H9 (cell line): ENCODE measurements around the gene ZNF627. TPM values are rescaled to one million over a fixed set of nuclear protein-coding genes. Genes with fewer than 3 reads are reported as not detected.
A peak's percentile ranks its signal among the peaks of the same experiment; 100 is the strongest.

Source experiments
- DNase-seq: peaks from one replicate; pipeline ENCODE4 v3.0.0-alpha.2; 2017
- H2AFZ ChIP-seq: one replicate; pipeline ENCODE4 v1.6.1; 2013; ENCODE audit warnings: mild to moderate bottlenecking, low read length, control low read depth, moderate library complexity
- H2AK5ac ChIP-seq: 2 replicates; pipeline ENCODE4 v1.6.1; 2013; ENCODE audit warnings: low read length, control low read depth, mixed read lengths; ENCODE audit not compliant: insufficient read length
- H2BK120ac ChIP-seq: one replicate; pipeline ENCODE4 v1.6.1; 2013; ENCODE audit warnings: low read depth, mild to moderate bottlenecking, low read length, control low read depth, inconsistent platforms; ENCODE audit not compliant: poor library complexity, severe bottlenecking
- H2BK12ac ChIP-seq: 2 replicates; pipeline ENCODE4 v1.6.1; 2013; ENCODE audit warnings: low read length, control low read depth, mixed read lengths, low read depth; ENCODE audit not compliant: insufficient read length
- H2BK15ac ChIP-seq: 2 replicates; pipeline ENCODE4 v1.6.1; 2013; ENCODE audit warnings: low read depth, low read length, control low read depth
- H2BK20ac ChIP-seq: one replicate; pipeline ENCODE4 v1.6.1; 2013; ENCODE audit warnings: low read depth, mild to moderate bottlenecking, low read length, control low read depth, inconsistent platforms; ENCODE audit not compliant: poor library complexity, severe bottlenecking
- H2BK5ac ChIP-seq: 2 replicates; pipeline ENCODE4 v1.6.1; 2013; ENCODE audit warnings: low read length, control low read depth, mixed read lengths; ENCODE audit not compliant: insufficient read length
- H3K14ac ChIP-seq: 2 replicates; pipeline ENCODE4 v1.6.1; 2013; ENCODE audit warnings: low read length, control low read depth; ENCODE audit not compliant: insufficient read depth
- H3K18ac ChIP-seq: 2 replicates; pipeline ENCODE4 v1.6.1; 2013; ENCODE audit warnings: low read depth, mild to moderate bottlenecking, mixed read lengths, low read length, control low read depth; ENCODE audit not compliant: insufficient read length
- H3K23ac ChIP-seq: 2 replicates; pipeline ENCODE4 v1.6.1; 2013; ENCODE audit warnings: low read length, control low read depth, mixed read lengths, low read depth; ENCODE audit not compliant: insufficient read length
- H3K23me2 ChIP-seq: 2 replicates; pipeline ENCODE4 v1.6.1; 2013; ENCODE audit warnings: low read depth, mild to moderate bottlenecking, mixed read lengths, low read length, control low read depth; ENCODE audit not compliant: insufficient read length, poor library complexity, severe bottlenecking
- H3K27ac ChIP-seq: 2 replicates; pipeline ENCODE4 v1.5.1; 2013; ENCODE audit warnings: low read length, control low read depth, mixed read lengths, low read depth; ENCODE audit not compliant: insufficient read length
- H3K27me3 ChIP-seq: 2 replicates; pipeline ENCODE4 v1.6.1; 2013; ENCODE audit warnings: low read length, control low read depth, inconsistent platforms; ENCODE audit not compliant: insufficient read depth
- H3K4ac ChIP-seq: 2 replicates; pipeline ENCODE4 v1.6.1; 2013; ENCODE audit warnings: low read depth, mild to moderate bottlenecking, control low read depth, inconsistent platforms, low read length, moderate library complexity
- H3K4me1 ChIP-seq: 2 replicates; pipeline ENCODE4 v1.6.1; 2013; ENCODE audit warnings: low read length, control low read depth, inconsistent platforms; ENCODE audit not compliant: insufficient read depth
- H3K4me2 ChIP-seq: 2 replicates; pipeline ENCODE4 v1.6.1; 2013; ENCODE audit warnings: low read length, control low read depth, mixed read lengths; ENCODE audit not compliant: insufficient read length, insufficient read depth
- H3K56ac ChIP-seq: 2 replicates; pipeline ENCODE4 v1.6.1; 2013; ENCODE audit warnings: low read depth, mild to moderate bottlenecking, mixed read lengths, low read length, control low read depth; ENCODE audit not compliant: insufficient read length
- H3K79me1 ChIP-seq: 2 replicates; pipeline ENCODE4 v1.6.1; 2013; ENCODE audit warnings: low read depth, mild to moderate bottlenecking, moderate library complexity, low read length, control low read depth, inconsistent platforms; ENCODE audit not compliant: insufficient read depth, poor library complexity, severe bottlenecking
- H3K79me2 ChIP-seq: 2 replicates; pipeline ENCODE4 v1.6.1; 2013; ENCODE audit warnings: low read length, control low read depth, inconsistent platforms; ENCODE audit not compliant: insufficient read depth
- H3K9ac ChIP-seq: 2 replicates; pipeline ENCODE4 v1.6.1; 2013; ENCODE audit warnings: low read length, control low read depth, mixed read lengths; ENCODE audit not compliant: insufficient read length; ENCODE audit errors: extremely low read depth
- H3K9me3 ChIP-seq: one replicate; pipeline ENCODE4 v1.6.1; 2013; ENCODE audit warnings: low read depth, low read length, inconsistent platforms; ENCODE audit not compliant: control insufficient read depth
- H3T11ph ChIP-seq: one replicate; pipeline ENCODE4 v1.6.1; 2013; ENCODE audit warnings: mild to moderate bottlenecking, low read length, control low read depth, inconsistent platforms
- H4K20me1 ChIP-seq: one replicate; pipeline ENCODE4 v1.6.1; 2013; ENCODE audit not compliant: control insufficient read depth, insufficient read length, insufficient read depth
- H4K5ac ChIP-seq: 2 replicates; pipeline ENCODE4 v1.6.1; 2013; ENCODE audit warnings: low read depth, mild to moderate bottlenecking, mixed read lengths, low read length, control low read depth; ENCODE audit not compliant: insufficient read length
- H4K8ac ChIP-seq: replicated peaks from 2 replicates; pipeline ENCODE4 v1.6.1; 2013; ENCODE audit warnings: low read length, control low read depth, mixed read lengths, low read depth; ENCODE audit not compliant: insufficient read length
- H4K91ac ChIP-seq: 2 replicates; pipeline ENCODE4 v1.6.1; 2013; ENCODE audit warnings: low read depth, mild to moderate bottlenecking, moderate library complexity, mixed read lengths, low read length, control low read depth; ENCODE audit not compliant: insufficient read length
- H3K27ac Mint-ChIP-seq, 3 experiments: 2 replicates in 2 of 3; 3 replicates in 1 of 3; pipeline ENCODE4 v1.8.0; 2020 to 2021; ENCODE audit warnings: mixed read lengths in 3 of 3, mild to moderate bottlenecking in 1 of 3, moderate library complexity in 1 of 3
- H3K27me3 Mint-ChIP-seq: 2 replicates; pipeline ENCODE4 v1.8.0; 2021; ENCODE audit warnings: low read depth, mild to moderate bottlenecking, moderate library complexity, mixed read lengths
- H3K36me3 Mint-ChIP-seq, 3 experiments: 2 replicates in 2 of 3; 3 replicates in 1 of 3; pipeline ENCODE4 v1.8.0; 2020 to 2021; ENCODE audit warnings: low read depth in 3 of 3, mixed read lengths in 3 of 3; ENCODE audit not compliant: insufficient read depth in 1 of 3
- H3K4me1 Mint-ChIP-seq, 2 experiments: 2 replicates each; pipeline ENCODE4 v1.8.0; 2020; ENCODE audit warnings: mixed read lengths in 2 of 2
- H3K4me3 Mint-ChIP-seq, 2 experiments: 2 replicates in 1 of 2; 3 replicates in 1 of 2; pipeline ENCODE4 v1.8.0; 2020 to 2021; ENCODE audit warnings: mild to moderate bottlenecking in 2 of 2, mixed read lengths in 2 of 2, moderate library complexity in 1 of 2
- H3K9me3 Mint-ChIP-seq, 2 experiments: 2 replicates in 1 of 2; 3 replicates in 1 of 2; pipeline ENCODE4 v1.8.0; 2020; ENCODE audit warnings: mild to moderate bottlenecking in 2 of 2, mixed read lengths in 2 of 2, moderate library complexity in 1 of 2
- CTCF ChIP-seq: fragments of 200-600 bp; sonication (generic); conservative IDR thresholded peaks from 3 replicates; pipeline ENCODE4 v1.8.0; 2021; ENCODE audit warnings: antibody characterized with exemption, mild to moderate bottlenecking
- WGBS: extraction: QIAGEN DNeasy Blood & Tissue Kit; methylation state at CpG from one replicate; pipeline ENCODE4 v1.1.7; 2013; ENCODE audit warnings: missing lambda C conversion rate, low lambda C conversion rate, mixed read lengths; ENCODE audit not compliant: insufficient read length; ENCODE audit errors: extremely low coverage; 5-methylcytosine and 5-hydroxymethylcytosine counted together
- total RNA-seq: library from RNA; stranded (reverse); gene quantifications from 2 replicates; pipeline ENCODE4 v1.2.1, GENCODE V29; 2021

Gene ZNF627
- total RNA-seq, 1 experiment from 2014 or later: 12.8 TPM

- Histone ChIP-seq H3K4me2 (no peak overlapping the region), H3K4ac (no peak overlapping the region), H3K27ac (no peak overlapping the region), H3K14ac (no peak overlapping the region), H3K4me1 (no peaks in the 10 kb centered on the region), H4K91ac (no peak overlapping the region), H3K18ac (no peak overlapping the region), H2BK15ac (no peak overlapping the region), H3K79me1 (no peaks in the 10 kb centered on the region), H3K23me2 (no peaks in the 10 kb centered on the region), H2AK5ac (no peak overlapping the region), H2BK20ac (no peak overlapping the region), H4K20me1 (no peaks in the 10 kb centered on the region), H3K9ac (no peak overlapping the region), H3K56ac (no peak overlapping the region), H4K8ac (no peak overlapping the region), H2AFZ (no peak overlapping the region), H3K9me3 (no peaks in the 10 kb centered on the region), H3K23ac (no peak overlapping the region), H2BK5ac (no peak overlapping the region), H3K27me3 (no peaks in the 10 kb centered on the region), H2BK12ac (no peak overlapping the region), H3T11ph (no peak overlapping the region), H2BK120ac (no peak overlapping the region), H4K5ac (no peak overlapping the region), H3K79me2 (0 out of 2 replicates have a peak, but pooled peaks cover under 1% of the 10 kb centered on the region)
- Mint-ChIP-seq H3K27me3 (no peaks in the 10 kb centered on the region), H3K36me3 (peaks cover 9 to 31% (median 18%) of the 10 kb centered on the region in 3 experiments; a peak in 6 of 7 replicates), H3K4me1 (peaks cover 2 to 3% of the 10 kb centered on the region in 2 experiments; a peak in 3 of 4 replicates), H3K9me3 (no peaks in the 10 kb centered on the region), H3K4me3 (no peak overlapping the region), H3K27ac (peak overlapping the region in 2 of 3 experiments; percentile 16 to 90; a peak in 4 of 7 replicates)
- DNase-seq: no peak
- TF ChIP-seq CTCF: no peak
- WGBS: no CpG with 5 or more reads among the region's 8 CpGs
Observed at GRCh38 chr19:11550265-11550664, 47.0 kb upstream of the ZNF627 start.
